ENCODE results near the gene EEF1A2.

The EEF1A2 gene

GRCh38 chr20:63543131-63543530 is 44.2 kb upstream of the EEF1A2 start:
- H3K9ac ChIP-seq (ENCODE audit: low read depth, low read length) = no peak overlapping the region
- no peaks in the 10 kb centered on the region for H3K9me3 ChIP-seq (ENCODE audit: insufficient read depth, low read length, severe bottlenecking)
- H3K4me1 ChIP-seq (ENCODE audit: insufficient read depth, low read length) = peaks cover 8% of the 10 kb centered on the region
- H3K4me2 ChIP-seq (ENCODE audit: insufficient read depth, low read length) = no peak overlapping the region
- TF ChIP-seq EZH2 (IDR thresholded peaks at IDR 0.05; ENCODE audit: borderline replicate concordance, low read depth, low read length, severe bottlenecking) (no peak), CTCF (IDR thresholded peaks at IDR 0.05; ENCODE audit: borderline replicate concordance, extremely low read depth, low read length, poor library complexity, severe bottlenecking) (no peak)
- DNase-seq (no peak), ATAC-seq (ENCODE audit: insufficient read depth, low read depth) (no peak)
- no peaks in the 10 kb centered on the region for H3K36me3 ChIP-seq (ENCODE audit: insufficient read depth, low read length)
- H3K27me3 ChIP-seq (ENCODE audit: insufficient read depth, low read length, poor library complexity) = no peaks in the 10 kb centered on the region
- peaks cover 7% of the 10 kb centered on the region for H4K20me1 ChIP-seq (ENCODE audit: insufficient read depth, low read length)
- H3K4me3 ChIP-seq (ENCODE audit: low read depth in 1 of 2, low read length in 2 of 2) = no peak overlapping the region
- no peak overlapping the region for H3K27ac ChIP-seq (ENCODE audit: low read length)
- H2AFZ ChIP-seq (ENCODE audit: low read depth, low read length) = no peak overlapping the region
- no peaks in the 10 kb centered on the region for H3K79me2 ChIP-seq (ENCODE audit: insufficient read depth, low read length)

- H3K9me3 ChIP-seq (ENCODE audit: insufficient read depth, low read length, severe bottlenecking) = no peaks in the 10 kb centered on the region
- ATAC-seq (ENCODE audit: insufficient read depth, low read depth) (no peak), DNase-seq (no peak)
- H3K79me2 ChIP-seq (ENCODE audit: insufficient read depth, low read length) = no peaks in the 10 kb centered on the region
- no peak for TF ChIP-seq EZH2 (IDR thresholded peaks at IDR 0.05; ENCODE audit: borderline replicate concordance, low read depth, low read length, severe bottlenecking)
- TF ChIP-seq CTCF (IDR thresholded peaks at IDR 0.05; ENCODE audit: borderline replicate concordance, extremely low read depth, low read length, poor library complexity, severe bottlenecking) = no peak
- no peak overlapping the region for H3K27ac ChIP-seq (ENCODE audit: low read length)
- H3K36me3 ChIP-seq (ENCODE audit: insufficient read depth, low read length) = no peaks in the 10 kb centered on the region
- no peak overlapping the region for H3K9ac ChIP-seq (ENCODE audit: low read depth, low read length)
- H3K4me1 ChIP-seq (ENCODE audit: insufficient read depth, low read length) = peaks cover 12% of the 10 kb centered on the region
- no peaks in the 10 kb centered on the region for H3K27me3 ChIP-seq (ENCODE audit: insufficient read depth, low read length, poor library complexity)
- H2AFZ ChIP-seq (ENCODE audit: low read depth, low read length) = no peak overlapping the region
- H3K4me2 ChIP-seq (ENCODE audit: insufficient read depth, low read length) = no peak overlapping the region
- no peak overlapping the region for H3K4me3 ChIP-seq (ENCODE audit: low read depth in 1 of 2, low read length in 2 of 2)
- peaks cover 7% of the 10 kb centered on the region; the same call in 1 of the 2 replicates for H4K20me1 ChIP-seq (ENCODE audit: insufficient read depth, low read length)
Observed at GRCh38 chr20:63542696-63543095, 43.8 kb upstream of the EEF1A2 start.

GRCh38 chr20:63542031-63542559 is 43.2 kb upstream of the EEF1A2 start:
- H3K79me2 ChIP-seq (ENCODE audit: insufficient read depth, low read length) = no peaks in the 10 kb centered on the region
- H4K20me1 ChIP-seq (ENCODE audit: insufficient read depth, low read length) = peaks cover 7% of the 10 kb centered on the region; the same call in 1 of the 2 replicates
- ATAC-seq (ENCODE audit: insufficient read depth, low read depth) (no peak), DNase-seq (no peak)
- no peak overlapping the region for H3K4me3 ChIP-seq (ENCODE audit: low read depth in 1 of 2, low read length in 2 of 2)
- H3K27me3 ChIP-seq (ENCODE audit: insufficient read depth, low read length, poor library complexity) = no peaks in the 10 kb centered on the region
- no peak overlapping the region for H3K9ac ChIP-seq (ENCODE audit: low read depth, low read length)
- no peaks in the 10 kb centered on the region for H3K36me3 ChIP-seq (ENCODE audit: insufficient read depth, low read length)
- H3K9me3 ChIP-seq (ENCODE audit: insufficient read depth, low read length, severe bottlenecking) = no peaks in the 10 kb centered on the region
- no peak overlapping the region for H2AFZ ChIP-seq (ENCODE audit: low read depth, low read length)
- H3K4me1 ChIP-seq (ENCODE audit: insufficient read depth, low read length) = peaks cover 18% of the 10 kb centered on the region
- H3K4me2 ChIP-seq (ENCODE audit: insufficient read depth, low read length) = no peak overlapping the region
- TF ChIP-seq CTCF (IDR thresholded peaks at IDR 0.05; ENCODE audit: borderline replicate concordance, extremely low read depth, low read length, poor library complexity, severe bottlenecking) = no peak
- no peak overlapping the region for H3K27ac ChIP-seq (ENCODE audit: low read length)

- Histone ChIP-seq H4K20me1 (ENCODE audit: insufficient read depth, low read length) (peaks cover 7% of the 10 kb centered on the region; the same call in 1 of the 2 replicates), H3K9ac (ENCODE audit: low read depth, low read length) (no peak overlapping the region), H3K4me3 (ENCODE audit: low read depth in 1 of 2, low read length in 2 of 2) (no peak overlapping the region), H3K27ac (ENCODE audit: low read length) (no peak overlapping the region), H3K9me3 (ENCODE audit: insufficient read depth, low read length, severe bottlenecking) (no peaks in the 10 kb centered on the region), H2AFZ (ENCODE audit: low read depth, low read length) (no peak overlapping the region), H3K79me2 (ENCODE audit: insufficient read depth, low read length) (no peaks in the 10 kb centered on the region), H3K4me2 (ENCODE audit: insufficient read depth, low read length) (no peak overlapping the region), H3K27me3 (ENCODE audit: insufficient read depth, low read length, poor library complexity) (no peaks in the 10 kb centered on the region), H3K4me1 (ENCODE audit: insufficient read depth, low read length) (peaks cover 21% of the 10 kb centered on the region), H3K36me3 (ENCODE audit: insufficient read depth, low read length) (no peaks in the 10 kb centered on the region)
- ATAC-seq (ENCODE audit: insufficient read depth, low read depth) (no peak), DNase-seq (no peak)
- TF ChIP-seq EZH2 (IDR thresholded peaks at IDR 0.05; ENCODE audit: borderline replicate concordance, low read depth, low read length, severe bottlenecking) = no peak
- TF ChIP-seq CTCF (IDR thresholded peaks at IDR 0.05; ENCODE audit: borderline replicate concordance, extremely low read depth, low read length, poor library complexity, severe bottlenecking) = no peak
Observed at GRCh38 chr20:63541371-63541770, 42.5 kb upstream of the EEF1A2 start.

Data from DND-41 (cell line).